ENCODE results near the gene MOSMO.
A peak's percentile ranks its signal among the peaks of the same experiment; 100 is the strongest.
"Not testable (repeated sequence)": the region's sequence is repeated elsewhere in the genome, so short reads cannot be mapped to it uniquely, and the experiment has no call there.

MOSMO gene

DNA sequence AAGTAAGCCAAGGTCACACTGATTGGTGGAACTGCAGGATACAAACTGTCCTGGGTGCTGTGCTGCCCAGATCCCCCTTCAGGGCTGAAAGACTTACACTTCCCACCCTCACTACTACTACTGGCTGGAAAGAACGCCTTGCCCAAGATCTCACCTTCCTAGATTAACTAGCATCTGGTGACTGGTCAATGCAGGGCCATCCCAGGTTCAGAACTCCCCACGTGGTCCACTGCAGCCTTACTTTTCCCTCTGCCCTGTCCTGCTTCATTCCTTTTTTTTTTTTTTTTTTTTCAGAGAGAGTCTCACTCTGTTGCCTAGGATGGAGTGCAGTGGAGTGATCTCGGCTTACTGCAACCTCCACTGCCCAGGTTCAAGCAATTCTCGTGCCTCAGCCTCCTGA lies 4.7 kb upstream of the MOSMO start:
- no peak for DNase-seq

DNA sequence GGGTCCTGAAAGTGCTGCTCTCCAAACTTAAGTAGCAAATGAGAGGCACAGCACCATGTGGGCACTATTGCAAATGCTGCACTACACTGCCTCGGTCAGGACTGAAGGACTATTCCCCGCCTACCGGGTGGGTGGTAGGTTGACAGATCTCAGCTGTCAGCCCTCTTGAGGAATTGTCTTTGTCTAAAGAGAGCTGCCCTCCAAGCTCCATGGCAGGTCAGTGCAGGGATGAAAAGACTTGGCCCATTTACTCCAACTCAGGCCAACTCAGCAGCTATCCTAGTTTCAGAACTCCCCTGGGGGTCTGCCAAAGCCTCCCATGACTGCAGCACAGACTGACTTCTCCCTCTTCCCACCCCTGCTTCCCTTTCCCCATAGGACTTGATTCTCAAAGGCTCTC lies 3.6 kb upstream of the MOSMO start:
- DNase-seq: no peak

DNA sequence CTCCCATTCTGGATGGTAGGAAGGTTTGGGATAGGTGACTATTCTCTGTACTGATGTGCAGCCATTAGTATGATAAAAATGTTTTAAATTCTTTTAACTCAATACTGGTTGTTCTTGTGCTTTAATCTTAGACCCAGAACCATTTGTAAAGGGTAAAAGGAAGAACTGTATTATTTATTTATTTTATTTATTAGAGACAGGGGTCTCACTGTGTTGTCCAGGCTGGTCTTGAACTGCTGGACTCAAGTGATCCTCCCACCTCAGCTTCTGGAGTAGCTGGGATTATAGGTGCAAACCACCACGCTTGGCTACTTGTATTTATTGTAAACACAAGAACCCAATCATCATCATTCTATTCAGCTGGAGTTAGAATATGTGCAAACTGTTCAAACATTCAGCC lies 2.2 kb upstream of the MOSMO start:
- DNase-seq: no peak

DNA sequence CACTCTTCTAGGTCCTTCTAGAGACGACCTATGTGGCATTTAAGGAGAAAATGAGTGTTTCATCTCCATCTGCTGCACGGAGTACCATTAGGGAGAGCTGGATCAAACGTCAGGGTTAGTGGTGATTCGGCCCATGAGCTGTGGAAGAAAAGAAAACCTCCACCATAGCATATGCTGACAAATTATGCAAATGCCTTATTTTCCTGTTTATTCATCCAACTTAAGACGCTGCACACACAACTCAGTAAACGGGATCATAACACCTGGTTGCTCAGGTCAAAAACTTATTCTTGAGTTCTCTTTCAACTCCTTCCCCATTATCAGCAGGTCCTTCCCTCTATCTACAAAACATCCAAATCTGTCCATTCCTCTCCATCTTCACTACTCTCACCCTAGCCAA lies 1.3 kb upstream of the MOSMO start:
- DNase-seq: no peak

DNA sequence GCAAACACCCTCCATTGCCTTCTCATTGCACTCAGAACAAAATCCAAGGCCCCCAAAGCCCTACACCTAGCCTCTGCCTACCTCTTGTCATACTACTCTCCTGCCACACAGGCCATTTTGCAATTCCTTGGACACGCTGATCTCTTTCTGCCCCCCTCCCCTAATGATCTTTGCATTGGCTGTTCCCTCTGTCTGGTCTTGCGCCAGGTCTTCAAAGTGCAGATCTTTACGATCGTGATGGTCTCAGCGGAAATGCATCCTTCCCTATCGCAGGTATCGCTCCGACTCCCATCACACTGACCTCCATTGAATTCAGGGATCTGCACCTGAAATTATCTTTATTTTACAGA lies 777 bp upstream of the MOSMO start:
- DNase-seq: no peak

DNA sequence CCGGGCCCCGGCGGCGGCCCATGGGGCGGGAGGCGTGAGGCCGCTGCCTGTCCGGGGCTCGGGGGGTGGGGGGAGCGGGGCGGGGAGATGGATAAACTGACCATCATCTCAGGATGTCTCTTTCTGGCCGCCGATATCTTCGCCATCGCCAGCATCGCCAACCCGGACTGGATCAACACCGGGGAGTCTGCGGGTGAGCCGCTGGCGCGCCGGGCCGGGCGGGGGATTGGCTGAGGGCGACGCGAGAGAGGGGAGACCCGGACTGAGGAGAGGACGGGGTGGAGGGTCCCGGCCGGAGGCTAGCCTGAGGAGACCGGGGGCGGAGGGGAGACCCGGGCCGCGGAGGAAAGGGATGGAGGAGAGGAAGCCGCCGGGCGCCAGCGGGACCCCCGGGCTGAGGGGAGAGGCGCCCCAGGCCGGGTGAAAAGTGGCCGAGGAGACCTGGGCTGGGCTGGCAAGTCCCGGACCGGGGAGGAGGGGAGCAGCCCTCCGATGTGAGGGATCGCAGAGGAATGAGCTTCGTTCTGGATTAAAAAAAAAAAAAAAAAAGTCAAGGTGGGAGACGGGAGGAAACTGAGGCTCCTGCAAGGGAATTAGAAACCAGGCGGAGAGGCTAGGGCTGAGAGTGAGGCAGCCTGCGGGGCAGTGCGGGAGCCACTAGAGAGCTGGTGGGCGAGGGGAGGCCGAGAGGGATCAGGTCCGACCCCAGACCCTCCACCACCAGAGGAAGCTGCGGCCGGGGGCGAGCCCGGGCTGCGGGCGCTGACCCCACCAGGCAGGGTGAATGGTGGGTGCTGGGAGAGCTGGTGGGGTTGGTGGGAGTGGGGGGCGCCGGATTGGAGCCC lies 526 bp downstream of the MOSMO start:
- DNase-seq: peak; percentile 29

DNA sequence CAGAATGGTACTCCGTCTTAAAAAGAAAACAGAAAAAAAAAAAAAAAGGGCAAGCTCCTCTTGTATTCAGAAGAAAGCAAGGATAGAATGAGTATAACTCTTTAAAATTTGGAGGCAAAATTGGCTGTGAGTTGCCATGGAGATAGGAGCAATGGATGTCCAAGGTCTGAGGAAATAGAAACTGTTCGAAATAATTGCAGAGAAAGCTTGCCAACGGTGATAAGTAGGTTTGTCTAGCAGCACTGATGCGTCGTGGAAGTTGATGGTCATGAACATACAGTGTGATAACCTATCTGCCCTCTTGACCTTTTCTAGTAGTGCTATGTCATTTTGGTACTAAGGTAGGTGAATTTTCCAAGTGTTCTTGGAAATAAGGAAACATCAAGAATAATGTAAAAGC lies 3.0 kb downstream of the MOSMO start:
- DNase-seq: no peak

DNA sequence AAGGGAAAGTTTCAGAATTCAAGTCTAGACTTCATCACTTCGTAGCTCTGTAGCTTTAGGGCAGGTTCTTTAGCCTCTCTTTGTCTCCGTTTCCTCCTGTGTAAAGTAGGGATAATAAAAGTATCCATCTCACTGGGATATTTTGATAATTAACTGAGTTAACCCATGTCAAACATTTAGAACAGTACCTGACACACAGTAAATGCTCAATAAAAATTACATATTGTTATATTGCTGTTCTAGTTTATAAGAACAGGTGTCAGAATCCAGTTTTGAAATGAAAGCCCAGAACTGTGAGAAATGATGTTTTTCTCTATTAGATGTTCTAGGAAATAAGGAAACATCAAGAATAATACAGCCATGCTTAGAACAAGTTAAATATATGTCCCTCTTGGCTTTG lies 4.3 kb downstream of the MOSMO start:
- DNase-seq: no peak

DNA sequence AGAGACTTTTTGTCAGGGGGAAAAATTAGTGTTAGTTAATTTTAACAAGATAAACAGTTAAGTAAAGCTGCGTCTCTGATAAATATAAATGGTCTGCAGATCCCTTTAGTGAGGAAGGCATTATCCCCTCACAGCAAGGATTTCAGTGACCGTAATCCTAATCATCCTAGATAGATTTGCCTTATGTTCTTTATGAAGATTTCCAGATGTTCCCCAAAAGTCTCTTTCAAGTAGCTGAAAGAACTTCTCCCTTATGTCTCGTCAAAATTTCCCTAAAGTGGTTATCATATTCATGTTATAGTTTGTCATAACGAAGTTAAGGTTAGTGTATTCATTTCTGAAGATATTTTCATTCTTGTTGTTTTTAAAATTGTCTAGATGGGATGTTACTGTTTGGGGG lies 5.6 kb downstream of the MOSMO start:
- no peak for DNase-seq

DNA sequence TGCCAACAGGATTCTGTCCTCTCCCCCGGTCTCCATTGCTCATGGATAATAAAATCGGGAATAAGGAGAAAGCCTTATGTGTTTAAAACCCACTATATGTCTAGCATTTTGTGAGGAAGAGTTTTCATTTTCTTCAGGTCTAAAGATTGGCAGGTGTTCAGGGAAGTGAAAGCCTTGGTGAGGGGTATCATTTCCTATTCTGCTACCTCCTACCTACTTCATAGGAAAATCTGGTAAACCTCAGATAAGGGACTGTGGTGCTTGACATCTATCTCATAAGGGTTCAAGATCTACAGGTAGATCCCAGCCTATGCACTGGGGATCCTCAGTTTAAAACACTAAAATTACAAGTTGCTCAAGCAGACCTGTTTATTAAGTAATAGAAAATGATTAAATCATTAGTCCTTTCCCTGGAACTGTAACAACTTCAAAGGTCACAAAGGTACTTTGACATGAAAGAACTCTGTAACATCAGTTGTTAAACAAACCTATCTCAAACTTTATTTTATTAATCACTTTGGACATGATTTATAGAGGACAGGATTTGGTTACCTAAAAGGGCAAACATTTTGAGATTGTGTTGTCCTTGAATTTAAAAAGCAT lies 6.5 kb downstream of the MOSMO start:
- no peak for DNase-seq

DNA sequence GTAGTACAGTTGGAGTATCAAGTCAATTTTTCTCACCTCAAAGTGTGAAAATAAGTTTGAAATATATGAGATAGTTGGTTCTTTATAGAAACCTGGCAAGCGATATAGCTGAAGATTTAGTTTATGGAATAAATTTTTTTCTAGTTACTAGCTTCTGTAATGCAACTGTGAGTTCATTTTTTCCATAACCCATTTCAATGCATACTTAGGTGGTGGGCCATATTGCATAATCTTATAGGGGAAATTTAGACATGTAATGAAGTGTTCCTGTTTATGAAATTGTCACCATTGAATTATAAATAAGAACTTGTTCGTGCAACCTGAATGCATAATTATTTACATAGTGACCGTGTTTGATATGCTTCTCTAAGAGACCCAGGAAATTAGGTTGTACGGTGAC lies 9.0 kb downstream of the MOSMO start:
- no peak for DNase-seq

DNA sequence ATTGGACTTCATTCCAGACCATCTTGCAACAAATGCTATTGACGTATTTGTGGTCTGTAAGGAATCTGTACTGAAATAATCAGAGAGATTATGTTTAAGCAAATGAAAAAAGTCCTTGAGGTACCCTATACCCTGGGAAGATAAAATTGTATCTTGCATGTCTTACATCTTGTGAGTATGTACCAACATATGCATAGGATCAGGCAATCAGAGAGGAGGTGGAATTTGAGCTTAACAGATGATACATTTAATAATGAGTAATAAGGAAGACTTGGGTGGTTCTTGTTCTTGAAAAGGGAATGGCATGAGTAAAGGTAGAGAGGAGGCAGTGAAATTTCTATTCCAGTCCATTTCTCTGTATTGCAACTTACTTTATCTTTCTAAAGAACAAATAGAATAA lies 10.6 kb downstream of the MOSMO start:
- no peak for DNase-seq

DNA sequence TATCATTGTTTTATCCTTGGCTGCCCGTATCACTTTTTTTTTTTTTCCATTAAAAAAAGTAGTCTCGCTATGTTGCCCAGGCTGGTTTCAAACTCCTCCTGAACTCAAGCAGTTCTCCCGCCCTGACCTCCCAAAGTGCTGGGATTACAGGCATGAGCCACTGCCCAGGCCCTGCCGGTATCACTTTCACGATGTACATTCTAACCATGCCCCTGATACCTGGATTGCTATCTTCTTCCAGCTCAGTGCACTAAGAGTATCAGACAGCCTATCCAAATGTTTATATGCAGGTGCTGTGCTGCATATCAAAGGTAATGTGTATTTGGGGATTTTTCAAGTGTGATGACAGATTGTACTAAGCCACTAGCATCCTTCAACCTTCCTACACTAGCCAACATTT lies 14.2 kb downstream of the MOSMO start:
- DNase-seq: no peak

DNA sequence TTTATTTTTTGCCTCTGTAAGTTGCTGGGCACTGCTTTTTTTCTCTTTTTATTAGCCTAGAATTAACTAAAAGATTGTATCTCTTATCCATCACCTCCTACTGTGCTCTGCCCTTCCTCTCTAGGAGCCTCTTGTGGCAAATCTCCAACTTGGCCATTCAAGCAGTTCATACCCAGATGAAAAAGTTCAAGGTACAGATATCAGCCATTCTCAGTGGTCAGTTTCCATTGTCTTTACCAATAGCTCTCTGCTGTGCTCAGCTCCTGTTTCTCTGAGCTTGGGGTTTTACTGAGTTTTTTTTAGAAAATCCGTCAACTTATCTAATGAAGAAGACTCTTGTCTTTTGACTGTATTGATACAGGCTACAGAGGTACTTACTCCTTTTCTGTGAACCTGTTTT lies 15.6 kb downstream of the MOSMO start:
- no peak for DNase-seq

DNA sequence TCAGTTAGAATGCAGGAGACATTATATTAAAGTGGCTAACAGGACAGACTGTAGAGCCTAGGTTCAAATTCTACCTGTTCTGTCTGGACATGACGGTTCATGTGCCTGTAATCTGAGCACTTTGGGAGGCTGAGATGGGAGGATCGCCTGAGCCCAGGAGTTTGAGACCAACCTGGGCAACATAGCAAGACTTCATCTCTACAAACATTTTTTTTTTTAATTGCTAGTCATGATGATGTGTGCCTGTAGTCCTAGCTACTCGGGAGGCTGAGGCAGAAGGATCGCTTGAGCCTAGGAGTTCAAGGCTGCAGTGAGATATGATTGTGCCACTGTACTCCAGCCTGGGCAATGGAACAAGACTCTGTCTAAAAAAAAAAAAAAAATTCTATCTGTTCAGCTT lies 16.9 kb downstream of the MOSMO start:
- not testable (repeated sequence) for DNase-seq

DNA sequence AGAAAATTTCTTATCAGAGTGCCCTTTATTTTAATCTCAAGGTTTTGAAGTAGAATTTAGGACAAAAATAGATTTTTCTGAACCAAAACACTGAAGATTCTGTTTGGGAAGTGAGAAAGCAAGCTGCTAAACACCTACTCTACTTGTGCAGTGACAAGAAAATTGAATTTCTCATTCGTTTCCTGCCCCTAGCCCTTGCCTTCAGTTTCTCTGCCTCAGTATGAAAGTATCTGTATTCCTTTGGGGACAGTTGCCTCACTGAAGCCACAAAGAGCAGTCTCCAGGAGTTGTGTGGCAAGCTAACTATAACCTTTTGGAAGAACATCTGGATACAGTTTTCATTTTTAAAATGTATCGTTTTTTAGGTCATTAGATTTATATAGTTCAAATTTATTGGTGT lies 19.7 kb downstream of the MOSMO start:
- DNase-seq: no peak

DNA sequence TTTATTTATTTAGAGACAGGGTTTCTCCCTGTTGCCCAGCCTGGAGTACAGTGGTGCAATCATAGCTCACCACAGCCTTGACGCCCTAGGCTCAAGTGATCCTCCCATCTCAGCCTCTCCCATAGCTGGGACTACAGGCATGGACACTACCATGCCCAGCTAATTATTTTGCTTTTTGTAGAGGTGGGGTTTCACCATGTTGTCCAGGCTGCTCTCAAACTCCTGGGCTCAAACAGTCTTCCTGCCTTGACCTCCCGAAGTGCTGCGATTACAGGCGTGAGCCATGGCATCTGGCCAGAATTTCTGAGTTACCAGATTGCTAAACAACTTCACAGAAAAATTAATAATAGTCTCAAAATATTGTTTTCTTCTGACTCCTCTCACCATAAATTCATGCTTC lies 21.7 kb downstream of the MOSMO start:
- DNase-seq: no peak

DNA sequence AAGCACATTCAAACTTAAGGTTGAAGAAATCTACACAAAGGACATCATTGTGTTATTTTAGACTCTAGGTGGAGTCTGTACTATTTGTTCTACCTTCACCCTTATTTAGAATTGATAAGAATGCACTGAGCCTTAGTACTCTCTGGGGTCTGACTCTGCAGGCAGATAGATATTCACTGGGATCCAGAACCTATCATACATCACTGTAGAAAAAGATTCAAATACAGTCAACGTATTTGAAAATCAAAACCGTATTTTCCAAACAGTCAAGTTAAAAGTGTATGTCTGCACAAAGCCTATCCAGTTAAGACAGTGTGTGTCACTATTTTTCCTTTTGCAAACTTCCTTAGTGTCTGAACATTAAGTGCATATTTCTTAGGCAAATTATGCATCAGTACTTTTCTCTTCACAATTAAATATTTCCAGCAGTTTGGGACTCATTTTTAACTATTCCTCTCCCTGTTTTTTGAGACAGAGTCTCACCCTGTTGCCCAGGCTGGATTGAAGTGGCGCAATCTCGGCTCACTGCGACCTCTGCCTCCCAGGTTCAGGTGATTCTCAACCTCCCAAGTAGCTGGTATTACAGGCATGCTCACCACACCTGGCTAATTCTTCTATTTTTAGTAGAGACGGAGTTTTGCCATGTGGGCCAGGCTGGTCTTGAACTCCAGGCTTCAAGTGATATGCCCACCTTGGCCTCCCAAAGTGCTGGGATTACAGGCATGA lies 22.3 kb downstream of the MOSMO start:
- no peak for DNase-seq

DNA sequence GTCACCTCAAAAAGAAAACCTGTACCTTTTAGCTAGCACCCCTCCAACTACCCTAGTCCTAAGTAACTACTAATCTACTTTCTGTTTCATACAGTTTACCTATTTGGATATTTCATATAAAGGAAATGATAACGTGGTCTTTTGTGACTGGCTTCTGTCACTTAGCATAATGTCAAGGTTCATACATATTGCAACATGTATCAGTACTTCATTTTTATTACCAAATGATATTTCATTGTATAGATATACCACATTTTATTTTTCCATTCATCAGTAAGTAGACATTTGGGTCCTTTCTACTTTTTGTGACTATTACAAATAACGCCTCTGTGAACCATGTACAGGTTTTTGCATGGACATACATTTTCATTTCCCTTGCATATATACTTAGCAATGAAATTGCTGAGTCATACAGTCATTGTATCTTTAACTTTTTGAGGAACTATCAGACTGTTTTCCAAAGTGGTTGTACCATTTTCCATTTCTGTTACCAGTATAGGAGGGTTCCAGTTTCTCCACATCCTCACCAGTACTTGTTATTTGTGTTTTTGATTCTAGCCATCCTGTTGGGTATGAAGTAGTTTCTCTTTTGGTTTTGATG lies 23.7 kb downstream of the MOSMO start:
- DNase-seq: no peak

DNA sequence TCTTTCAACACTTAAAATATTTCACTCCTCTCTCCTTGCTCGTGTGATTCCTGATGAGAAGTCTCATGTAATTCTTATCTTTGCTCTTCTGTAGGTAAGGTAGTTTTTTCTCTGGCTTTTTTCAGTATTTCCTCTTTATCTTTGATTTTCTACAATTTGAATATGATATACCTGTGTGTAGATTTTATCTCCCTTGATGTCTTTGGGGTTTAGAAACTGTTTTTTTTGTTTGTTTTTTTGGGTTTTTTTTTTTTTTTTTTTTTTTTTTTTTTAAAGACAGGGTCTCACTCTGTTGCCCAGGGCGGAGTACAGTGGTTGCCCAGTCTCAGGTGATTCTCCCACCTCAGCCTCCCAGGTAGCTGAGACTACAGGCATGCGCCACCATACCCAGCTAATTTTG lies 26.6 kb downstream of the MOSMO start:
- no peak for DNase-seq

DNA sequence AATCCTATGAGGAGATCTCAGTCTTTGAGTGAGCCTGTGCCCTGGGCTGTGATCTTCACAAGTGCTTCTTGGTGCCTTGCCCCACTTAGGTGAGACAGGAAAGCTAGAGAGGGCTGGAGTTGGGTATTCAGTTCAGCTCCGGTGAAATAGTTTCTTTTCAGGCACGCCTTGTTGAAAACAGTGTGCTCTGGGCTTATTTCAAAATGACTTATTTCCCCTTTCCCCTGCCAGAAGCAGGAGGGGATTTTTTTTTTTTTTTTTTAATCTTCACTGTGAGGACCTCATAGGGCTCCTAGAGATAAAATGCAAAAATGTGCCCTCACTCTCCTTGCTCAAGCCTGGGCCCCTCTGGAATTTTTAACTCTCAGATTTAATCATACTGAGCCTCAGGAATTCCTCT lies 27.2 kb downstream of the MOSMO start:
- no peak for DNase-seq

DNA sequence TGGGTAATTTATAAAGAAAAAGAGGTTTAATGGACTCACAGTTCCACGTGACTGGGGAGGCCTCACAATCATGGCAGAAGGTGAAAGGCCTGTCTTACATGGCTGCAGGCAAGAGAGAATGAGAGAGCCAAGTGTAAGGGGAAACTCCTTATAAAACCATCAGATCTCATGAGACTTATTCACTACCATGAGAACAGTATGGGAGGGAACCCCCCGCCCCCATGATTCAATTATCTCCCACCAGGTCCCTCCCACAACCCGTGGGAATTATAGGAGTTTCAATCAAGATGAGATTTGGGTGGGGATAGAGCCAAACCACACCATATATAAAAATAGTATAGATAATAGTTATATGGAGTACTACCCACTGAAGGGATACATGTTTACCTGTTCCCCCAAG lies 36.0 kb downstream of the MOSMO start:
- not testable (repeated sequence) for DNase-seq

DNA sequence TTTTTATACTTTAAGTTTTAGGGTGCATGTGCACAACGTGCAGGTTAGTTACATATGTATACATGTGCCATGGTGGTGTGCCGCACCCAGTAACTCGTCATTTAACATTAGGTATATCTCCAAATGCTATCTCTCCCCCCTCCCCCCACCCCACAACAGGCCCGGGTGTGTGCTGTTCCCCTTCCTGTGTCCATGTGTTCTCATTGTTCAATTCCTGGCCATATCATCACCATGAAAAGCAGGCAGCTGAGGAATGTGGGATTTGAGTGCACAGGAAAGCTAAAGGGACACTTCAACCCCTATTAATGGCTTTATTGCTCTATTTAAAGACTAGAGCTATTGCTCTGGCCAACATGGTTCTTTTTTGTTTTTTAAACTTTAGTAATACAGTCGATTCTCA lies 38.0 kb downstream of the MOSMO start:
- not testable (repeated sequence) for DNase-seq

DNA sequence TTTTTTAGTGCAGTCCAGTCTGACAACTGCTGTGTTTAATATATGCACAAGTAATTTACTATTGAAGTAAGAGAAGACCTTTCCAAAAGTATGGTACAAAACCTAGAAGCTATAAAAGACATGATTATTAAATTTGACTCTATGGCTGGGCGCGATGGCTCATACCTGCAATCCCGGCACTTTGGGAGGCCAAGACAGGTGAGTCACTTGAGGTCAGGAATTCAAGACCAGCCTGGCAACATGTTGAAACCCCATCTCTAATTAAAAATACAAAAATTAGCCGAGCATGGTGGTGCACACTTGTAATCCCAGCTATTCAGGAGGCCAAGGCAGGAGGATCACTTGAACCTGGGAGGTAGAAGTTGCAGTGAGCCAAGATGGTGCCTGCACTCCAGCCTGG lies 43.1 kb downstream of the MOSMO start:
- DNase-seq: no peak

All from EL (cell line).